ENCODE results near the gene WSB2.

WSB2 gene

GRCh38 chr12:118061873-118062843 lies 1.2 kb upstream of the WSB2 start:
- DNase-seq (ENCODE audit: low read depth in 4 of 4, low spot score in 1 of 4) = no peak

DNA sequence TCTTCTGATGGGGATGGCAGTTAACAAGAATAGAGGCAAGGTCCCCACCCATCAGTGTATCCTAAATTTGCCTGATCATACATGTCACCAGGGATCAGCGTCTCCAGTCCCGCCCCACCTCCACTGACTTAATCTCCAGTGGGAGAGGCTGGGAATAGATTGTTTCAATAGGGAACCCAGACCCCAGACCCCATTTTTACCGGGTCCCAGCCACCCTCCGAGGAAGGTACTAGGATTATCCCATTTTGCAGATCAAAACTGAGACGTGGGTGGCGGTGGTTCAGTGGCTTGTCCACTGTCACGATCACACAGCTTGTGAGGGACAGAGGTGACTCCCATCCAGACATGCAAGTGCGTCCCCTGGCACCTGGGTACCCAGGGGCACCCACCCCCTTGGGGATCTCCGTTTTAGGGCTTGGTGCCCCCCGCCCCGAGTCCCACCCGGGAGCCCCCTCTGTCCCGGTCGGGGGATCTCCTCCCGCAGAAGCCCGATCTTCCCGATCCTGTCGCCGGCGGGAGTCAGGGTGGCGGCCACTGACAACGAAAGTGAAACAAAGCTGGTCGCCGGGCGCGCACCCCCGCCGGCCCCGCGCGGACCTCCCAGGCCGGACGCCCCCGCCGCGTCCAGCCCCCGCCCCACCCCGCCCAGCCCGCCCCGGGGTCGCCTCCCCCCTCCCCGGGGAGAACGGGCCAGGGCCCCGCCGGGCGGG lies 523 bp downstream of the WSB2 start:
- no peak for DNase-seq (ENCODE audit: low read depth in 4 of 4, low spot score in 1 of 4)

DNA sequence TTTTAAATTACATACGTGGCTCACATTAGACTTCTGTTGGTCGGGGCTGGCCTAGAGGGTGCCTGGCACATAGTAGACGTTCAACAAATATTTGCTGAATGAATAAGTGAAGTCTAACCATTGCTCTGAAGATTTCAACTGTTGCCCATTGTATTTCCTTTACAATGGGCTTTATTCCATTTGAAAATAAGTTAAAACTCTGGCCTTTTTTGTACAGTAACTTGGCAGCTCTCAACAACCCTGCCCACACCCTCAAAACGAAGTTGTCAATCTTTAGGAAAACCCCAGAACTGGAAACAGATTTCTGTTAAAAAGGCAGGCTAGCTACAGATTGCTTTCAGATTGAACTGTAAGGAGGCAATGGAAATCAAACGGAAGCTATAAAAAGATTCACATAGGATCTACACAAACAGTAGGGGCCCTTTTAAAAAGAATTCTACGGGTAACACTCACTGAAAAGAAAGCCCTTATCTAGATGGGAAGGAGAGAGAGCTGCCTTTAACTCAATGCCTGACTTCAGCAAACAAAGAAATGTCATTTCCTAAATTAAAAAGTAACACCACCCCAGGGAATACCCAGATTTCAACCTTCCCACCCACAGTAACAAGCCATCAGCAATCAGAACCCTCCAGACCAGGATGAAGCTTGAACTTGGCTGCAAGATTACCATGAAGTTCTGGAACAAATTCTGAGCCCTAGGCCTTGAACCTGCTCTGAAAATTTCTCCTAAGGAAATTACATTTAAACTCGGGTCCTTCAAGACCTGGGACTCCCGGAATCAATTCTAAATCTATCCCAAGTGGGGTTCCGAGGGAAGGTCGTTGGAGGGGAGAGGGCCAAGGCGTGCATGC lies 1.4 kb downstream of the WSB2 start:
- DNase-seq (ENCODE audit: low read depth in 4 of 4, low spot score in 1 of 4) = no peak

- no peak for DNase-seq (ENCODE audit: low read depth in 4 of 4, low spot score in 1 of 4)
These were observed 2.1 kb downstream of the WSB2 start for GRCh38 chr12:118058881-118059280.

DNA sequence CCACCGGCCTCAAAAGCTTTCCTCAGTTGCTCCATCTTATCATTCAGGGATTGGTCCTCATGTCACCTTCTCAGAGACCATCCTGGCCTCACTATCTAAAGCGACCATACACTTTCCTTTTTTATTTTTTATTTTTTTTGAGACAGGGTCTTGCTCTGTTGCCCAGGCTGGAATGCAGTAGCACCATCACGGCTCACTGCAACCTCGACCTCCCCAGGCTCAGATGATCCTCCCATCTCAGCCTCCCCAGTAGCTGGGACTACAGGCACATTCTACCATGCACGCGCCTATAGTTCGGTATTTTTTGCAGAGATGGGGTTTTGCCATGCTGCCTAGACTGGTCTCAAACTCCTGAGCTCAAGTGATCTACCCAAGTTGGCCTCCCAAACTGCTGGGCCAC lies 2.8 kb downstream of the WSB2 start:
- DNase-seq (ENCODE audit: low read depth in 4 of 4, low spot score in 1 of 4) = no peak

DNA sequence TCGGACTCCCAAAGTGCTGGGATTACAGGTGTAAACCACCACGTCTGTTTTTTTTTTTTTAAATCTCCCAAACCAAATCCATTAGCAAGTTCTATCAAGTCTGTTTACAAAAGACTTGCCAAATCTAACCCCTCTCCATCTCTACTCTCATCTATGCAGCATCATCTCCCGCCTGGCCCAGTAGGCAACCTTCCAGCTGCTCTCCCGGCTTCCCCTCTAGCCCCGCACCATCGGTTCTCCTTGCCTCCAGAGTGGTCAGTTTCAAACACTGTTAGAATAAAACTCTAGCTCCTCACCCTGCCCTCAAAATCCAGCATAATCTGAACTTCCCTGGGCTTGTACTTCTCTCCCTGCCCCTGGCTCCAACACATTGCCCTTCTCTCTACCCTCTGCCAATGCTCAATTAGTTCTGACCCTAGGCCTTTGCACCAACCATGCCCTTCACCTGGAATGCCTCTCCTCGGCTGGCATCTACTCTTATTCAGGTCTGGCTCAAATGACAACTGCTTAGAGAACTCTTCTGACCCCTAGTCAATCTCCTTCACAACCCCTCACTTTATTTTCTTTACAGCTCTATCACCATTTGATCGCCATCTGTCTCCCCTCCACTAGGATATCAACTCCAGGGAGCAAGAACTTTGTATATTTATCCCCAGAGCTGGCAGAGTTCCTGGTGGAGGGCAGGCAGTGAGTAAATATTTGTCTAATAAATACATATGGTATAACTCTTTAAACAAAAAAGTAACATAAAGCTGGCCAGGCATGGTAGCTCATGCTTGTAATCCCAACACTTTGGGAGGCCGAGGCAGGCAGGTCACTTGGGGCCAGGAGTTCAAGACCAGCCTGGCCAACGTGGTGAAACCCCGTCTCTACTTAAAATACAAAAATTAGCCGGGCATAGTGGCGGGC lies 4.9 kb downstream of the WSB2 start:
- DNase-seq (ENCODE audit: low read depth in 4 of 4, low spot score in 1 of 4) = no peak

- peak; percentile 47 to 64 (median 53) for DNase-seq (ENCODE audit: low read depth in 4 of 4, low spot score in 1 of 4)
These were observed 5.8 kb downstream of the WSB2 start for GRCh38 chr12:118055144-118055557.

DNA sequence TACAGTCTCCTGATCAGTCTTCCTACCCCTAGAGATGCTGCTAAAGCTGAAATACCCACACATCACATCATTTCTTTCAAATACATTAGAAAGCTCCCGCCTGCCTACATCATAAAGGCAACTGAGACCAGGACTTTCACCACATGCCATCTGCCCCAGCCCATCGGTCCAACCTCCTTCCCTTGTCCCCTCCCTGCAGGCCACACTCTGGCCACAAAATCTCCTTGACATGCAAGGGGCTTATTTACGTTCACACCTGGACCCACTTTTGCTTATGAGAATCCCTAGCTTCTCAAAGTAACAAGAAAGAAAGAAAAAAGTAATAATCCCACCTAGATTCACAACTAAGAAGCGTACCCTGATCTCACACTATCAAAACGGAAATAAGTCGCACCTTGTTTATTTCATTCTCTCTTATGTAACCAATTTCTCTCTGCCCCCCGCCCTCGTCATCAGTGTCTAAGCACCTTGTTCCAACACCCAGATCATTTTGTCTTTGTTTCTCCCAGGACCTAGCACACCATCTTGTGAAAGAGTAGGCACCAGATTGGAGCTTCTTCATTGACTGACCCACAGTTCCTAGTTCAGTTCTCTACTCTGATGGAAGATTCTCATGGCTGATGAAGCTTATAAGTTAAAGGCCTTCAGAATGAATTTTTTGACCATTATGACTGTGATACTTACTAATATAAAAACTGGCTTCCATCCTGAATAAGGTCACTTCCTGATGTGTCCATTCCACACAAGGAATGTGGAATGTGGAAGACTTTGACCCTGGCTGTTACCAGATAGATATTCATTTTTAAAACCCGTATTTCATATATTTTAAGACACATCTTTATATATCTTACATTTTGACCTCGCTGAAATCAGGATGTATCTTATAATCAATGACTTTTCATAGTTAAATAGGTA lies 7.7 kb downstream of the WSB2 start:
- DNase-seq (ENCODE audit: low read depth in 4 of 4, low spot score in 1 of 4) = no peak

DNA sequence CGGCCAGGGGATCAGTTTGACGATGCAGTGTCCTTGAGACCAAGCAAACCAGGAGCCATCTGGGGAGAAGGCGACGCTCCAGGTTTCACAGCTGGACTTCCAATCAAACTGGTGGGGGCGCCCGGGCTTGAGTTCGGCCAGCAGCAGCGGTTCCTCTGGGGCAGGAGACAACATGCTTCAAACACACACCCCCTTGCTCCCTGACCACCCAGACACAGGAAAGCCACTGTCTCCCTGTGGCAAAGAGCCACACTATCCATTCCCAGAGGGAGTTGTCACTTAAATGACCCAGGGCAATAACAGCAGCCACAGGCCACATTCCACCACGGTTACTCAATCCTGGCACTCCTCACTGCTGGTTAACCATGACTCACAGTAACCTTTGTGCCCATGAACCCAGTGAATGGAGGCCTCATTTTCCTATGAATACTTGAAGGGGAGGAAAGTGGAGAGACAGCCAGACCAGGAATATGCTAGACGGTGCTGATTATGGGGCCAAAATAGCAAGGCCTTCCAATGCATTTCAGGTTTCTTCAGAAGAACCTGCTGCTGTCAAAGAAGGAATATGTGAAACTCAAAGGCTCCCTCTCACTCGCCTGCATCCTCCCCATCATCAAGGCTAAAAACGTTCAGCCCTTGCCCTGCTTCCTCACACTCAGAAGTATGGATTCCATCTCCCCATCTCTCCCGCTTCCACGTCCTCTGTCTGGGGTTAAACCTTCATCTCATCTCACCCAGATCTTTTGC lies 8.5 kb downstream of the WSB2 start:
- no peak for DNase-seq (ENCODE audit: low read depth in 4 of 4, low spot score in 1 of 4)

DNA sequence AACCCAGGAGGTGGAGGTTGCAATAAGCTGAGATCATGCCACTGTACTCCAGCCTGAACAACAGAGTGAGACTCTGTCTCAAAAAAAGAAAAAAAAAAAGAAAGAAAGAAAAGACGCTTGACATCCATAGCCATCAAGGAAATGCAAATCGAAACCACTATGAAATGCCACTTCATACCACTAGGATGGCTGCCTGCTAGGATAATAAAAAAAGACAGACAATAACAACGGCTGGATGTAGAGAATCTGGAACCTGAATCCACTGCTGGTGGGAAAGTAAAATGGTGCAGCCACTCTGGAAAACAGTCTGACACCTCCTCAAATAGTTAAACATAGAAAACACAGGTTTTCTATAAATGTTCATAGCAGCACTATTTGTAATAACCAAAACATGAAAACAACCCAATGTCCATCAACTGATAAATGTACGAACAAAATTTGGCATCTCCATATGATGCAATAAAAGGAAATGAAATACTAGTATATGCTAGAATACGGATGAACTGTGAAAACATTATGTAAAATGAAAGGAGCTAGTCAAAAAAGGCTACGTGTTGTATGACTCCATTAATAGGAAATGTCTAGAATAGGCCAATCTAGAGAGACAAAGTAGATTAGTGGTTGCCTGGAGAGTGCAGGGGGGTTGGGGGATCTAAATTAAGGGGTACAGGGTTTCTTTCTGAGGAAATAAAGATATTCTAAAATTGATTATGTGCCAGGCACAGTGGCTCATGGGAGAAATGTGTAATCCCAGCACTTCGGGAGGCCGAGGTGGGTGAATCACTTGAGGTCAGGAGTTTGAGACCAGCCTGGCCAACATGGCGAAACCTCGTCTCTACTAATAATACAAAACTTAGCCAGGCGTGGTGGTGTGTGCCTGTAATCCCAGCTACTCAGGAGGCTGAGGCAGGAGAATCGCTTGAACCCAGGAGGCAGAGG lies 9.7 kb downstream of the WSB2 start:
- no peak for DNase-seq (ENCODE audit: low read depth in 4 of 4, low spot score in 1 of 4)

- no peak for DNase-seq (ENCODE audit: low read depth in 4 of 4, low spot score in 1 of 4)
These were observed 14.5 kb downstream of the WSB2 start for GRCh38 chr12:118046430-118046829.

DNA sequence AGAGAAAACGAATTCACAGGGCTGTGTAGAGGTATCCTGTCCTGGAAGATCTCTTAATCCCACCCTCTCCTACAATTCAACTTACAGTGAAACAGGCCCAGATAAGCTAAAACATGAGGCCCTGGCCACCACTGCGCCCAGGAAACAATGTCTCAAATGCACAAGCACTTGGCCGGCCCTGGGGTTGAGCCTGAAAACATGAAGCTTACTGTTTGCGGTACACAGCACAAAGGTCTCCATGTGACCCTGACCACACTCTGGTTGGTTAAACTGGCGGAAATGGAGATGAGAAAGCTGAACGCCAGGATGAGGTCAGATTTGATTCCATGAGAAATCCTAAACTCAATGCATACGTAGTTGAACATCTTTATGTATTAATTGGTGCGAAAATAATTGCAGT lies 16.4 kb downstream of the WSB2 start:
- DNase-seq (ENCODE audit: low read depth in 4 of 4, low spot score in 1 of 4) = no peak

DNA sequence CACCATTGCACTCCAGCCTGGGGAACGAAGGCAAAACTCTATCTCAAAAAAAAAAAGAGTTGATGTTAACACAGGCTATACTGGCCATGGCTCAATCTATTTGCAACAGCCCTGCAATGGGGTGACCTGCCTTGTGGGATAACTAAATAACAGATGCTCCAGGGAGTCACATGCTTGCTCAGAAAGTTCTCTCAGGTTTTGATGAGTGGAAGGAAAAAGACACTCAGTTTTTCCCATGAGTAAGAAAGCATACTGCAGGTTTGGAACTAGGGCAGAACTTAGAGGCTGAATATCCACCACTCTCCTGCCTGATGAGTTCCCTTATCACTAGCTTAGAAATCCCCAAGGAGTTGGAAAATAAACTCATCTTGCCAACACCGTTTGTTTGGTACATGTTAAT lies 16.9 kb downstream of the WSB2 start:
- DNase-seq (ENCODE audit: low read depth in 4 of 4, low spot score in 1 of 4) = no peak

DNA sequence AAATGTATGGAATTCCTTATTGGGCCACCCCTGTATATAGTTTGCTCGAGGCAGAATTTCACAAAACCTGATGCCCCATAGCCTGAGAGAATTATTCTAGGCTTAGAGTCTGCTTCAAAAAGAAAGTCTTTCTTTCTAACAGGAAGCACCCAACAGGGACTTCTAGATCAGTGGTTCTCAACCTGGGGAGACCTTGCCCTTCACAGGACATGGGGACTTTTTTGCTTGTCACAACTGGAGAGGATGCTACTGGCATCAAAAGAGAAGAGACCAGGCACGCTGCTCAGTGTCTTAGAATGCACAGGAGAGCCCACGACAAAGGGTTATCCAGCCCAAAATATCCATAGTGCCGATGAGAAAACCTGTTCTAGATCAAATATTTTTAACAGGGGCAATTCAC lies 18.9 kb downstream of the WSB2 start:
- no peak for DNase-seq (ENCODE audit: low read depth in 4 of 4, low spot score in 1 of 4)

DNA sequence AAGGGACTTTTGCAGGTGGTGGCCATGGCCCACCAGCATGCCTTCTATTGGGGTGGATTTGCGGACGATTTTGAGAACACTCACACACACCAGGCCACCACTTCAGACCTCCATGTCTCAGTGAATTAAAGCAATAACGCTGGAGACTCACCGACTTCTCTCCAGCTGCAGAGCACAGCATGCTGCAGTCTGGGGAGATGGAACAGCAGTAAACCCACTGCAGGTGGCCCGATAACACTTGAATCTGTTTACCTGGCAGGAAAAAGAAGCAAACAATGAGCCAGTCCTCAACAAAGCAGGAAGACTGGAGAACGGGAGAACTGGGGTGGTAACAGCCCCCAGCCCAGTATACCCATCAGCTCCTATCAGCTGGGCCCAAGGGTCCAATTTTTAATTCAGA lies 22.8 kb downstream of the WSB2 start:
- DNase-seq (ENCODE audit: low read depth in 4 of 4, low spot score in 1 of 4) = no peak

GRCh38 chr12:118036672-118037411 lies 24.1 kb downstream of the WSB2 start:
- DNase-seq (ENCODE audit: low read depth in 4 of 4, low spot score in 1 of 4) = no peak
